Fibroblast of skin of left biceps (primary cell): Measurements from ENCODE around the gene DMRT1.

Experiments used
- DNase-seq, 2 experiments: peaks; one replicate each; pipeline ENCODE4 v3.0.0-alpha.2; 2013; ENCODE audit warnings: low read depth in 2 of 2

DMRT1 gene

DNA sequence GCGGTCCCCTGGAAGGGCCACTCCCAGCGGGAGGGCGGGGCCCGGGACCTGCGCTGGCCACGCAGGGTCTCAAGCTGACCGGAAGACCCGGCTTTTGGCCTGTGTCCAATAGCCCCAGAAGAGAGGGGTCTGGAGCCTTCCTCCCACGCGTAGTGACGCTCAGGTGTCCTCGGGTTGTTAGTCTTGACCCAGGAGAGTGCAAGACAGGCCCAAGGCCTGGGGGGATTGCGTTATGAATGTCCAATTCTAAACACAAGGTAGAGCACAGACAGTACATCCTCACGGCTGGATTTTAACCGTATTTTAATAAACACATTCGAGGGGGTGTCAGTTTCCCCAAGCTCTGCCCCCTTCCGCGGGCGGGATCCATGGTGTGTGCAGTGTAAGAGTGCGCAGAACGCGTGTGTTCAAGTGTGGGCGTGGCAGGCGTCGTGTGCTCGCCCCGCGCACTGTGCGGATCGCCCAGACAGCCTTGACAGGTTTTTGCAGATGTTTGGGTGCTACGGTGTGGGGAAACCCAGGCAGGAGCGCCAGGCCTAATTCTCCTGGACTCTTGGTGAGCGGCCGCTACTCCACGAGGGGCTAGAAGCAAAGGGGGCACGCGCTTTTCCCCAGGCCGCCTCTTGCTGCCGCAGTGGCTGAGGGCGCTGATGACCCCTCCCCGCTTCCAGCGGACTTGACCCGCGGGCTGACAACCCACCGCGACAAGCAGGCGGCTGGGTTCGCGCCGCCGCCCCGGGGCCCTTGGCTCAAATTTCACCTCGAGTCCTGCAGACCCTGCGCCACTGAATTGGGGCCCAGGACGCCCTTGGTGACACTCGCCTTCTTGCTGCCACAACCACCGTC, 128.9 kb downstream of the DMRT1 start:
- no peak for DNase-seq

DNA sequence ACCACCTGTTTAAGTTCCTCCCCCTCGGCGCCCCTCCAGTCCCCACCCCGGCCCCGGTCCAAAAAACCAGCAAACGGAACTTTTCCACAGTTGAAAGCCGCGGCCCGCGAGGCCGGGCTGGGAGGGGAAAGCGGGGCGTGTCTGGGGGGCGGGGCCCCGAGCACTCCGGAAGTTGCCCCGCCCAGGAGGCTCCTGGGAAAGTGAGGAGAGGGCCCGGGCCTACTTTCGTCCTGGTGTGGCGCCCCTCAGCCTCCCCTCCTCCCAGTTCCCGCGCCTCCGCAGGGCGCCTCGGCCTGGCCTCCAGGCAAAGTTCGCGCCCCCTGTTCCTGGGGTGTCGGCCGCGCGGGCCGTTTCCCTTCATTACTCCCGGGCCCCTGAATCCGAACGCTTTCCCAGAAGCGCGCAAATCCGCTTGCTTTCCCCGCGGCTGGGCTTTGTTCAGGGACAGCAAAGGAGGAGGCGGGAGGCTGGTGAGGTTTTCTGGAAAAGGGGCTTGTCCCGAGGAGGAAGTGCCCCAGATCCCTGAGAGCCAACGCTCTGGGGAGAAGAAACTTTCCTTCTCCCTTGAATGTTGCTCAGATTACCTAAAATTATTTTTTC, 130.5 kb downstream of the DMRT1 start:
- DNase-seq: no peak

DNA sequence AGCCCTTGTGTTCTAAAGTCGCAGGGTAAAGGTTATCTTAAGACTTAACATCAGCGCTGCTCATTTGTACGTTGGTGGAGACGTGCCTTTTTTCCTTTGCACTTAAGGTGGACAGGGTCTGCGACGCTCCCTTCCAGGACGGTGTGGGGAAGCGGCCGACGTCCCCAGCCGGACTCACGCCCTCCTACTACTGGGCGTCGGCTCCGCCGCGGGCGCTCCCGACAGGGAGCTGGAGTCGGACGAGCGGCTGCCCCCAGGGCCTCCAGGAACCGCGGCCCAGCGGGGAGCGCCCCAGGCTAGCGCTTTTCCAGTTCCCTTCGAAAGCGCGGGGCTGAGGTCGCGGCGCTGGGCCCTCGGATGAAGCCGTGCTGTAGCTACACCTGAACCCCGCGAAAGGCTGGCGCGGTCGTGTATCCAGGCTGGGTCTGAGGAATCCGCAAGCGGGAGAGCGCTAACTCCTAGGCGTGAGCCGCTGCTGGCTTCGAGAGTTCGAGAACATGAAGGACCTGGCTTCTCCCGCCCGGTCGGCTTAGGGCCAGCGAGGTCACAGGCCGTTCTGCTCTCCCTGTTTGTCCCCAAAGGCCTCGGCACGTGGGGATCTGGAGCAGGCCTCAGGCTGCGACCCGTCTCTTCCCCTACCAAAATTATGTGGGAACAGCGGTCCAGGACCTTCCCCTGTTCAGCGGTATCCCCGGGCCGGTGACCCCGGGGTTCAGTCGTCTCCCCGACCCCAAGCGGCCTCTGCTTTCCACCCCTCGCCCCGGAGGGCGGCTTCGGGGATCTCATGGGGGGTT, 131.2 kb downstream of the DMRT1 start:
- no peak for DNase-seq

DNA sequence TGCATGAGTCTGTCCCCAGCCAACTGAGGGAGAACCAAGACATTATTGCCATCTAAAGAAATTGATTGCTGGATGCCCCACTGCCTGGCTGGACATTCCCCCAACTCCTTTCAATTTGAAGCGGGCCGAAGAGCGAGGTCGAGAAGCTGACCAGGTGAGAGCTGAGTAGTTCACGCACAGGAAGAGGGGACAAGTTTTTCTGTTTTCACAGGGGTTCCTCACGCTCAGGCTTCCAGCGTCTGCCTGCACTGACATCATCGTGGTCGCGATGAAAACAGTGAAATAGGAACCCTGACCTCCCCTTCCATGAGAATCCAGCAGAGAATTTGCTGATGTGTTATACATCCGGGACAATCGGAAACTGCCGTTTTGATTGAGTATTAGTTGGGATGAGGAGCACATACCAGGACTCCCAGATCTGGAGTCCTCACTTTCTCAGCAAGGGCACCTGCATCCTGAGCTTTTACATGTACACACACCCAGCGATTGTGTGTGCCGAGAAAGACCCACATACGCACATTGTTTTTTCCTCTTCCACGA, 131.9 kb downstream of the DMRT1 start:
- no peak for DNase-seq

DNA sequence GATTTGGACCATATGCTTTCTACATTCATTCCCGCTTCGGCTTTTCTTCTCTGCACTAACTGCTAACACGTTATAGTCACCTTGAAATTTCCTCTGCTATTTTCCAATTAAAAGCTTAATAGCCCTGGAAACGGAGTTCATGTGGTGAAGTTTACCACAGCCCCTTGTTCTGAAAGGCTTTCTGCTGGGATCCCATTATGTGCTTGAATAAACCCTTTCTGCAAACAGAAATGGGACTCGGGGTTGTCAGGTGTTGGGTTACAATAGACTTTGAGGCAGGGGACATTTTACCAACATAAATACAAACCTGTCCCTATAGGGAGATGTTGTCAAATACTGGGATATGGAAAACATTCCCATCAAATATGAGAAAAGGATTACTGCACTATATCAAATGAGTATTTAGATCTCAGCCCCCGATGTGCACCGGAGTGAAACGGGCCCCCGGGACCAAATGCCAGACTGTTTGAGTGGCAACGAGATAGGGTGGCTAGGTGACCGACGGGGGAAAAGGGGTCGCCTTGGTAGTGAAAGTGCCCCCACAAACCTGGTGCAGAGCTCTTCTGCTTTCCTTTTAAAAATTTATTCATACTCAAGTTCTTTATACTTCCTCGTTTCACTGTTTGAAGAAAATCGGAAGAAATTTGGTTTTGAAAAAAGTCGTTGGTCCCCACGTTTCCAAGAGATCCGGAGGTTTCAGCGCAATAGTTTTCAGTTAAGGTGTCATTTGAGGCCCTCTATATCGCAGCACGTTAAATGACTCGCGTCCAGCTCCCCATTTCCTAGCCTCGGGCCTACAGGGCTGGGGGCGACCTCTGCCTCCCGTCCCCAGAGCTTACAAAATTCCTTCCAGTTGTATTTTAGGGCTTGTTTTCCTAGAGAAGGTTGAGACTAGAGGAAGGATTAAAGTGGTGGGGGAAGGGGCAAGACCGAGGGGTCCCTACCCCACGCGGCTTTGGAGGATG, 132.8 kb downstream of the DMRT1 start:
- DNase-seq: no peak

DNA sequence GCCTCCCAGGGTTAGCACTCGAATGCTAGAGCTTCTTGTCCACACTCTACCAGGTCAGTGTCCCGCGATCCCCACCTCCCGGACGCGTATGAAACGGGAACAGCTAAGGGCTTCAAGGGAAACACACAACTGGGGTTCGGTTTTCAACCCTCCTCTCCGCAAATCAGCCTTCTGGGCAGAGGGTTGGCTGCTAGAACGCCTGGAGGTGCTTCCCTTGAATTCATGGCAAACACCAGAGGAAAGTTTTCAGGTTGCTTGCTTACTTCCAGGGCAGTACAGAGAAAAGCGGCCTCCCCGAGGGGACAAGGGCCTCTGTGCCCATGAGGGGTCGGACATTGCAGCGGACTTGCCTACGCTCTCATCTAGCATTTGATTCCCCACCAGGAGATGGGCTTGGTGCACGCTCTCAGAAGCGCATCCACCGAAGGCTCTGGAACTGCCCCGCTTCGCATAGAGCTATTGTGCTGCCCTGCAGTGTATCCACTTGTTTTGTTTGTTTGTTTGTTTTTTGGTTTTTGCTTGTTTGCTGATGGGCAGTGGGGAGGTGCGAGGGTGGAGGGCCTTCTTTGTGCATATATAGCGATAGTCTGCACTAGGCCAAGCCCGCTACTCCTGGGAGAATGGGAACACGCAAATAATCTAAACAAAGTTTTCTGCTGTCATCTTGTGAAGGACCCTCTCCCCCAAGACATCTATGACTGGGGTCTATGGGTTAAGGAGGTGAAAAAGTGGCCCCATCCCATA, 133.7 kb downstream of the DMRT1 start:
- DNase-seq: no peak

DNA sequence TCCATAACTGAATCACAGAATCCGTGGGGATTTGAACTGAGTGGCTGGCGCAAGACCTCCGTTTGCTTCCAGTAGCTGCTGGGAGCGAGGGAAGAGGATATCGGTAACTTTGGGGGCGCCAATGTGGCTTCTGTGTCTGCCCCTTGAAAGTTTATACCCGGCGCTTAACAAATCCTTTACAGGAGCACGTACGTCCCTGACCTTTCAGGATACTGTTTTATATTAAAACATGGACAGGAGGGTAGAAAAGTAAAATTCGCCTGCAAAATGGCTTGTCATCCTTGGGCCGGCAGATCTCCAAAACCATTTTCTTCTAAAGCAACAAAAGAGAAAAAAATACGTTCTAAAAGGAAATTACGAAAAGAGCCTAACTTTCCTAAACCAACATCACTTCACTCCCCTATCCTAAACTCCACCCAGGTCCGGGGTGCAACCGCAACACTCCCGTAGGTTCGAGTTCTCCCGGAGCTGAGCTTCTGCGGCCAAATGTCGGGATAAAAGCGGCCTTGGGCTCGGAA, 134.3 kb downstream of the DMRT1 start:
- no peak for DNase-seq

DNA sequence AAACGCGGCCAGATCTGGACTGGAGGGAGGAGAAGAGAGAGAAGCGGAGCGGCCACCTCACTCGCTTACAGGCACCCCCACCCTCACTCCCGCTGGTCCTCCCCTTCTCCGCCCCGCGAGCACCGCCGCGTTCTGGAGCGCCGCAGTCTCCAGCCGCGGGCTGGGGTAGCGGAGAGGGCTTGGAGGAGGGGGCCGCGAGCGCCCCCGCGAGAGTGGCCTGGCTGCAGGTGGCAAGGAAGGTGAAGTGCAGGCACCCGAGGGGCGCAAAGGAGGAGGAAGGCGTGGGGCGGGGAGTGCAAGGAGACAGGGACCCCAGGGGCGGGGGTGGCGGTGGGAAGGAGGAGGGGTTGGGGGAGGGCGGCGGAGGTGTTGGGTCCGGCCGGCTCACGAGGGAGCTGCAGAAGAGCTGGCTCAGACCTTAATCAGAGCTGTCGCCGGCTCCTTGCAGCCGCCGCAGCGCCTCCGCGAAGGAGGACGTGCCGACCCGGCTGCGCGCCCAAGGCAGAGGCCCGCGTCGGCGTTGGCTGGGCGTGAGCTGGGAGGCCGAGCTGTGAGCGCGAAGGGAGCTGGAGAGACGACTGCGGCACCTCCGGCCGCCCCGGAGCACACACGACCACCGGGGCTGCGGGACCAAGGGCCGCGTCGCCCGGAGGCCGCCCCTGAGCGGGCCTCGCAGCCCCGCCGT, 134.9 kb downstream of the DMRT1 start, which contains the start of gene DMRT3:
Gene DMRT3 (plus strand): TSS at position 398 of the 685 bp plus-strand sequence. CDS start 347 bp downstream, outside the sequence.
- no peak for DNase-seq

DNA sequence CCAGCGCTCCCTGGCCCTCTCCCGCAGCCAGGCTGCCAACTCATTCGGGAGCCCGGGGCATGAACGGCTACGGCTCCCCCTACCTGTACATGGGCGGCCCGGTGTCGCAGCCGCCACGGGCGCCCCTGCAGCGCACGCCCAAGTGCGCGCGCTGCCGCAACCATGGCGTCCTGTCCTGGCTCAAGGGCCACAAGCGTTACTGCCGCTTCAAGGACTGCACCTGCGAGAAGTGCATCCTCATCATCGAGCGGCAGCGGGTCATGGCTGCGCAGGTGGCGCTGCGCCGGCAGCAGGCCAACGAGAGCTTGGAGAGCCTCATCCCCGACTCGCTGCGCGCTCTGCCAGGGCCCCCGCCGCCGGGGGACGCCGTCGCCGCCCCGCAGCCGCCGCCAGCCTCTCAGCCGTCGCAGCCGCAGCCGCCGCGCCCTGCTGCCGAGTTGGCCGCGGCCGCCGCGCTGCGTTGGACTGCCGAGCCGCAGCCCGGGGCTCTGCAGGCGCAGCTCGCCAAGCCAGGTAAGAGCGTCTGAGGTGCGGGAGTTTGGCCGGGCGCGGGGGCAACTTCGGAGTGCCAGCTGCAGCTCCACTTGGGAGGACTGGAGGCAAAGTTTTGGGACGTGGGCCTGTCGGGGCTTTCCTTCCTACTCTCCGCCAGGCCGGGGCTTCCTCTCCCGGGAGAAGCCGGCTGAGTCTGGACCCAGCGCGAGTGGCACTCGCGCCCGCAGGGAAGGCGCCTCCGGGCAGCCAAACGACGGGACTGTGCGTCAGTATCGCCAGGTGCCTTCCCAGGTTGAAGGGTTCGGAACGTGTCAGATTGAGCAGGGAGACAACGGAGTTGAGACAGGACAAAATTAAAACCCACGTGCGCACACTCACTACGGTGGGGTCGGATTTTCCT, 135.7 kb downstream of the DMRT1 start:
- no peak for DNase-seq

DNA sequence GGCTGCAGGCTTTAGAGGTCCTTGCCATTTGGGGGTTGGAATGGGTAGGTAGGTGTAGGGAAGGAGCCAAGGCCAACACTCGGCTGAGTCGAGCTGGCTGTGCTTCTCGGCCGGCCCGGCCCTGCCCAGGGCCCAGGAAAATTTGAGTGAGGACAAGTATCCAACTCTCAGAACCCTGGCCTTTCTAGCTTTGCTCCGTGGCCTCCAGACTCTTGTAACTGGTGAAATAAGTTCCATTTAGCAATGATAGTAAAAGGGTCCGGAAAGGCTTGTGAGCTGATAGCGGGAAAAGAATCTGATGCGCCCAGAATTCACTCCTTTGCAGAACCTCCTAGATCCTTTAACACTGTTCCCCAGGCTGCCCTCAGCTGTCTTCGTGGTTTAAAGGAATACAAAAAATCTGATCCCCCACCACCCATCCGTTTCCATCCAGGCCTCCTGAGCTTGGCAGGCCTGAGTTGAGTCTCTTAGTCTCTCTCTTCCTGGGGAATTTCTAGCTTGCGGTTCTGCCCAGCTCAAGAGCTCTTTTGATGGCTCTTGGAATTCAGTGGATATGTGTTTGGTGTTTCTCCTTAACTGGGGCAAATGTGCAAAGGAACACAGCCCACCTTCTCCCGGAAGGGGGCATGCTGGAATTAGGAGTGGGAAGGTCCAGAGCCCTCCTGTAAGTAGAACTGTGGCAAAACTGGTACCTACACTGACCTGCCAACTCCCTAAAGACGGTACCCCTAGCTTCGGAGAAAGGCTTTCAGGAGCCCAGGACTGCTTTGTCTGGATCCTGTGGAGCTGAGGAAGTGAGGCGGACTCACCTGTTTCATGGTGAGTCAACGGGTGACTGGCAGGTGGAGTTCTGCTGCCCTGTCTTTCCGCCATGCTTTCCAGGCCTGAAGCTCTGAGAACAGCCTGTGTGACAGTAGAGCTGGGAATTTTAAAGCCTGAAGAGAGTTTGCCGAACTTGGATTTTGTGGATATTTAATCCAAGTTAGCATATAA, 136.6 kb downstream of the DMRT1 start:
- no peak for DNase-seq

DNA sequence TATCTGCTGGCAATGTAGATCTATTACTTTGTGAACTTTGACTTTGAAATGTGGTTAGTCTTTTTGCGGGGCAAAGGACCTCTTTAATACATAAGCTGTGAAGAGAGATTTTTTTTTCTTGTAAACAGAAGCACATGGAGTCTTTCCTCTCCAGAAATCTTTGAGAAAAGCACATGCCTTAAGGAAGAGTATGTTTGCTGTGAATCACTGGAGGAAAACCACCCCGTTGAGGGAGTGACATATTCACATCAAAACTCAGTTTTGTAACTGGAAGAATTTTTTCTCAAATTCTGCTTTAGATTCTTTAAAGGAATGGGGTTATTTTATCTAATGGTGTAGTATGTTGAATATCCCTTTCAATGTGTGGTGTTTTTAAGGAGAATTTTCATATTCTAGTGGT, 138.5 kb downstream of the DMRT1 start:
- DNase-seq: no peak

DNA sequence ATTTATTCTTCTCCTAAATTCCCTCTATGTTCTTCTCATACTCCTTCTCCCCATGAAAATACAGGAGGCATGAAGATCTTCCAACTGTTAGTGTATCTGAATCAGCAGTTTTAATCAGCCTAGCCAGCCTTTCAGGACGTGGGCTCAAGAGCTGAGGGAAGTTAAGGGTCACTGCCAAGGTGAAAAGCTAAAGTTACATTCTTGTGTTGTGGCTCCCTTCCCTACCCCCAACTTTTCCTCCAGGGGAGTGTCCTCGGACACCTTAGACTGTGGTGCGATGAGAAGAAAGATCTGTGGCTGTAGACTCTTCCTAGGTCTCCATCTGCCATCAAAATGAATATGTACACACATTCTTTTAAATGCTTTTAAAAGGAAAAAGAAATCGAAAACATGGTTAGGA, 139.1 kb downstream of the DMRT1 start:
- DNase-seq: no peak

DNA sequence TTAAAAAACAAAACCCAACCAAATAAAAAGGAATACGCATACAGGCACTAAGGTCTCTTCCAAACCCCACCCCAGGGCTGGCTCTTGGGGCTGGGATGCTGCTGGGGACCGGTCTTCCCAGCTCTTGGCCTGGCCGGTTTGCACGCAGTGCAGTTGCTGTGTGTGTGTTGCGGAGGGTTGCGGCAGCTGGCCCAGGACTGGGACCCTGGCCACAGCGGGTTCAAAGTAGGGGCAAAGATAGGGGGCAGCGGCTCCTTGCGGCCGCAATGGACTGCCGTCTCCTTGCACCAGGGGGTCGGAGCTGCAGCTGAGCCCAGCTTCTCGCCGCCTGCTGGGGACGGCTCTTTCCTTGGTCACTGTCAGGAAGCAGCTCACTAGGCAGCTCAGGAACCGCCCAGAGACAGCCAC, 140.0 kb downstream of the DMRT1 start:
- DNase-seq: no peak

DNA sequence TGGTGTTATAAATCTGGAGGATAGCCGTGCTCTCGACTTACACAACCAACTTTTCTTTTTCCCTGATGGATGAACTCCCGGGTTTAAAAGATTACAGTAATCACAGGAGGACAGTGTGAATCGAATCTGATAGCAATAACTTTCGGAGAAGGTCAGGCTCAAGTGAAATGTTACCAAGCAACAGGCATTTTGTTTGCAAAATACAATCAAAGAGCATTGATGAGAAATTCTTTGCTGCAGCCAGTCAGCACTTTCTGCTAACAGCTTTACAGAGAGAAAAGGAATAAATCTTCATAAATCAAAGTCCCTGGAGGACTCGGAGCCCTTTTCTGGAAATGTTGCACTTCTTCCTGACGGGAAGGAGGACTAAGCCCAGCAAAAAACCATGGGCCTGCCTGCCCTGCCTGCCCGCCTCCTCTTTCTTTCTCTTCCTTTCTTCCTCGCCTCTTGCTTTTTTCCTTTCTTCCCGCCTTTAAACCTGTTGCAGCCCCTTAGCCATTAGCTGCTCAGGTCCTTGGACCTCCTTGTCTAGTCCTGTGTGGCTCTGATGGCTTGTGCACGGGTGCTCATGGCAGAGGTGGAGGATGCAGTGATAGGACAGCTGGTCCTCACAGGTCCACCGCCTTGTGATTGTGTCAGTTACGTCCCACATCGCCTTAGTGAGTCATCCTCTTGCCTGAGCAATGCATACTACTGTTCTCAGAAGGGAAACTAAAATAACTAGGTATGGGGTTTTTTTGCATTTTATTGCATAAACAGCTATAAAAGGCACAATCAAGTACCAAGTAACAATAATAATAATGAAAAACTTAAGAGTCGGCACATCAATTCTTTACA, 141.1 kb downstream of the DMRT1 start:
- DNase-seq: no peak

DNA sequence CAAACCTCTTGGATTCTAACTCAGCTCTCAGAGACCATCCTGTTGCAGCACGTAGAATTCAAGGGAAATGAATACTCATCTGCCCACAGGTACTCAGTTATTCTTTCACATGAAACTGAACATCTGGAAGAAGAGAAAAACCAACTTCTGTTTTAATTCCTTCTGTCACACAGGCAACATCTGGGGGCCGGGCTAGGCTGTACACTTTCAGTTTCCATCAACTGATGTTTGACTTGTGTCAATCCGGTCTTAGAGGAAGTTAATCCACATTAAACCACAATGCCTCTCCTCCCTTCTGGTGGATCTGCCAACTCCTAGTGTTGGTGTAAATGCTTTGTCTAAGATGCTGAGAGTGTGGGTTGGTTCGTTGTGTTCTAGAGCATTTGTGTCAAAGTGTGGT, 152.5 kb downstream of the DMRT1 start:
- DNase-seq: no peak

DNA sequence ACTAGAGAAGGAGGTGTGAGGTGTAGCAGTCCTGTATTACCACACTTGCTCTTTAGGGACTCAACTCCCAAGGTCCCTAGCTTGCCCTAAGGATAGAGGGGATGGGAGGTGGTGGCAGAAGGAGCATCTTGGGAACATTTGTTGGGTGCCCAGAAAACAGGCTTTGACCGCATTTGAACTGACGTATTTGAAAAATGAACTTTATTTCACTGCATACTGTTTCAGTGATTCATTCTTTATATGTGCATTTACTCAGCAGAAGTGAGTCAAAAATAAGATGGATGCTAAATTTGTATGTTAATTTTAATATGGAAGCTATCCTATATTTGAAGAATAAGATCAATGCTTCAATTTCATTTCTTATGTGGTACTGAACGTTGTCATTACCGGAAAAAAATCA, 153.7 kb downstream of the DMRT1 start:
- DNase-seq: no peak
